GM12878 (cell line): Measurements from ENCODE around the gene RASSF8.

Experiments used
- E2F8 ChIP-seq: fragments of 450-650 bp; IDR thresholded peaks from 2 replicates; pipeline ENCODE4 v1.6.1; 2018; ENCODE audit warnings: mild to moderate bottlenecking, low read depth, moderate library complexity; ENCODE audit not compliant: partially characterized antibody
- MEF2A ChIP-seq: IDR thresholded peaks from 2 replicates; pipeline ENCODE4 v1.6.1; 2011; ENCODE audit warnings: low read depth, mild to moderate bottlenecking, low read length, moderate library complexity; ENCODE audit not compliant: insufficient read depth

GRCh38 chr12:26026713-26027112, 68.2 kb downstream of the RASSF8 start:
- no peak for TF ChIP-seq E2F8
- TF ChIP-seq MEF2A, result no peak
